Lung (tissue), 12 donors: ENCODE data around the gene SEMA6B. TPM values are rescaled to one million over a fixed set of nuclear protein-coding genes. Genes with fewer than 3 reads are reported as not detected.

Source experiments
- ATAC-seq: fragments of 200-7000 bp; cut with Tn5 transposase; one replicate; pipeline ENCODE4 v1.9.1; 2020; ENCODE audit warnings: moderate number of reproducible peaks; ENCODE audit not compliant: insufficient read depth, low FRiP score
- DNase-seq, 3 donors: peaks; one replicate each; pipeline ENCODE4 v3.0.0-alpha.2; 2013 to 2017
- H3K27ac ChIP-seq, 2 donors: one replicate each; pipeline ENCODE4 v1.5.1; 2013; ENCODE audit warnings: mild to moderate bottlenecking in 2 of 2, moderate library complexity in 2 of 2, control low read depth in 1 of 2, inconsistent platforms in 1 of 2, low read depth in 1 of 2, low read length in 1 of 2
- H3K27me3 ChIP-seq, 3 donors: one replicate each; pipeline ENCODE4 v1.5.1; 2013; ENCODE audit warnings: low read length in 2 of 3; ENCODE audit not compliant: control insufficient read depth in 3 of 3, insufficient read depth in 3 of 3
- H3K36me3 ChIP-seq, 4 donors: one replicate each; pipeline ENCODE4 v1.5.1; 2013; ENCODE audit warnings: low read length in 4 of 4, mild to moderate bottlenecking in 1 of 4, moderate library complexity in 1 of 4; ENCODE audit not compliant: control insufficient read depth in 4 of 4, insufficient read depth in 4 of 4
- H3K4me1 ChIP-seq, 5 donors: one replicate each; pipeline ENCODE4 v1.5.1; 2013; ENCODE audit warnings: low read length in 5 of 5, mild to moderate bottlenecking in 2 of 5, moderate library complexity in 1 of 5; ENCODE audit not compliant: control insufficient read depth in 5 of 5, insufficient read depth in 5 of 5
- H3K4me3 ChIP-seq: one replicate; pipeline ENCODE4 v1.5.1; 2013; ENCODE audit warnings: mild to moderate bottlenecking, control low read depth, moderate library complexity
- H3K9ac ChIP-seq, 2 donors: one replicate each; pipeline ENCODE4 v1.5.1; 2013; ENCODE audit warnings: low read length in 2 of 2, control low read depth in 1 of 2; ENCODE audit not compliant: insufficient read depth in 1 of 2
- H3K9me3 ChIP-seq, 4 donors: one replicate each; pipeline ENCODE4 v1.5.1; 2013; ENCODE audit warnings: low read length in 3 of 4, mild to moderate bottlenecking in 1 of 4, moderate library complexity in 1 of 4; ENCODE audit not compliant: control insufficient read depth in 4 of 4, insufficient read depth in 3 of 4
- WGBS, 2 donors: extraction: QIAGEN DNeasy Blood & Tissue Kit; methylation state at CpG; one replicate each; pipeline ENCODE4 v1.1.7; 2013; 5-methylcytosine and 5-hydroxymethylcytosine counted together
- polyA plus RNA-seq, 2 donors: library from polyadenylated mRNA; stranded (reverse); fragments of 200-250 nt; gene quantifications; one replicate each; pipeline ENCODE4 v1.2.1, GENCODE V29; 2013
- total RNA-seq, 2 donors: library from RNA; depleted of rRNA in 1 of 2; stranded (reverse); fragments of >200 nt in 1 of 2; gene quantifications; one replicate each; pipeline ENCODE4 v1.2.1, GENCODE V29; 2014 to 2021
- TF ChIP-seq, protein P1 (sequence below): IDR thresholded peaks from 2 replicates; pipeline ENCODE4 v1.5.1; 2012; ENCODE audit warnings: mild to moderate bottlenecking; ENCODE audit errors: control extremely low read depth, extremely low read depth
- donor health status: control.
- donor health status: control.
- donor health status: Bipolar disorder and iron deficiency.
- donor health status: healthy.
- donor health status: DM: yes; HTN: yes; CAD: no.

Gene SEMA6B
- total and polyA plus RNA-seq, 4 donors = 3.2 to 38.5 (median 20.1) TPM

DNA sequence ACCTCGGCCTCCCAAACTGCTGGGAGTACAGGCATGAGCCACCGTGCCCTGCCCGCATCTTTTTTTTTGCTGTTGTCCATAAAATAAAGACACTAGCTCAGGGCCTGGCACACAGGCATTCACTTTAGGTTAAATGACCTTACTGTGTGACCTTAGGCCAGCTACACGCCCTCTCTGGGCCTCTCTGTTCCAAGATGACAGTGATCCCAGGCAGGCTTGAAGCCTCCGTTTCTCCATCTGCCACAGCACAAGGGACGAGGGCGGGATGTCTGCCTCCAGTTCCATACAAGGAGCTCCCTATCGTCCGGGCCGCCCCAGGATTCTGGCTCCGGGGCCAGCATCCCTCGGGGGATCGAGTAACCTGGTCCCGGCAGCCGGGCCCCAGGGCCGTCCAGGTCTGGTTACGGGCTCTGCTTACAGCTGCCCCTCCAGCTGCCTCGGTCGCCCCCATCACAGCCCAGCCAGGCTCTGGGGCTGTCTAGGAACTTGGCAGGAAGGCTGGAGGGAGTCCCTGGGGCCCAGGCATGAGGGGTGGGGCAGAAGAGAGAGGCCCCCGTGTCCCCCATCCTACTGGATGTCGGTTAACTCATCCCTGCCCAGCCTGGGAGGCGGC, 11.9 kb upstream of the SEMA6B start:
- TF ChIP-seq, protein P1, sequence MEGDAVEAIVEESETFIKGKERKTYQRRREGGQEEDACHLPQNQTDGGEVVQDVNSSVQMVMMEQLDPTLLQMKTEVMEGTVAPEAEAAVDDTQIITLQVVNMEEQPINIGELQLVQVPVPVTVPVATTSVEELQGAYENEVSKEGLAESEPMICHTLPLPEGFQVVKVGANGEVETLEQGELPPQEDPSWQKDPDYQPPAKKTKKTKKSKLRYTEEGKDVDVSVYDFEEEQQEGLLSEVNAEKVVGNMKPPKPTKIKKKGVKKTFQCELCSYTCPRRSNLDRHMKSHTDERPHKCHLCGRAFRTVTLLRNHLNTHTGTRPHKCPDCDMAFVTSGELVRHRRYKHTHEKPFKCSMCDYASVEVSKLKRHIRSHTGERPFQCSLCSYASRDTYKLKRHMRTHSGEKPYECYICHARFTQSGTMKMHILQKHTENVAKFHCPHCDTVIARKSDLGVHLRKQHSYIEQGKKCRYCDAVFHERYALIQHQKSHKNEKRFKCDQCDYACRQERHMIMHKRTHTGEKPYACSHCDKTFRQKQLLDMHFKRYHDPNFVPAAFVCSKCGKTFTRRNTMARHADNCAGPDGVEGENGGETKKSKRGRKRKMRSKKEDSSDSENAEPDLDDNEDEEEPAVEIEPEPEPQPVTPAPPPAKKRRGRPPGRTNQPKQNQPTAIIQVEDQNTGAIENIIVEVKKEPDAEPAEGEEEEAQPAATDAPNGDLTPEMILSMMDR = no peak
- Histone ChIP-seq H3K27me3 (peaks cover 2 to 4% (median 3%) of the 10 kb centered on the region in 3 donors), H3K9ac (no peak overlapping the region), H3K9me3 (peaks cover 0 to 2% (median 0%) of the 10 kb centered on the region in 4 donors), H3K4me3 (no peak overlapping the region), H3K36me3 (no peaks in the 10 kb centered on the region), H3K27ac (no peak overlapping the region), H3K4me1 (peaks cover 0 to 3% (median 0%) of the 10 kb centered on the region in 5 donors)
- DNase-seq (no peak), ATAC-seq (no peak)
- WGBS, 2 donors = 69 to 75% methylated on average over 21 to 22 of the region's 22 CpGs

DNA sequence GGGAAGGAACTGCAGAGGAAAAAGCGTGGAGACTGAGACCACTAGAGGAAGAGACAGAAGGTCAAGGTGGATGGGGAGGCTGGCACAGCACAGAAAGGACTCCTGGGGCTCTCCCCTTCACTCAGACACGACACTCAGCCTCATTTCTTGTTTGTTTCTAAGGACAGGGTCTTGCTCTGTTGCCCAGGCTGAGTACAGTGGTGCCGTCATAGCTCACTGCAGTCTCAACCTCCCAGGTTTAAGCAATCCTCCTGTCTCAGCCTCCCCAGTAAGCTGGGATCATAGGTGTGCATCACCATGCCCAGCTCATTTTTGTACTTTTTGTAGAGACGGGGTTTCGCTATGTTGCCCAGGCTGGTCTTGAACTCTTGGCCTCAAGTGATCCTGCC, 11.4 kb upstream of the SEMA6B start:
- Histone ChIP-seq H3K27ac (no peak overlapping the region), H3K4me1 (peaks cover 0 to 3% (median 0%) of the 10 kb centered on the region in 5 donors), H3K27me3 (peaks cover 2 to 6% (median 3%) of the 10 kb centered on the region in 3 donors), H3K9ac (no peak overlapping the region), H3K36me3 (no peaks in the 10 kb centered on the region), H3K4me3 (no peak overlapping the region), H3K9me3 (no peaks in the 10 kb centered on the region)
- TF ChIP-seq, protein P1 = no peak
- no peak for DNase-seq
- ATAC-seq = no peak
- 85 to 87% methylated on average over 5 of the region's 5 CpGs for WGBS, 2 donors

DNA sequence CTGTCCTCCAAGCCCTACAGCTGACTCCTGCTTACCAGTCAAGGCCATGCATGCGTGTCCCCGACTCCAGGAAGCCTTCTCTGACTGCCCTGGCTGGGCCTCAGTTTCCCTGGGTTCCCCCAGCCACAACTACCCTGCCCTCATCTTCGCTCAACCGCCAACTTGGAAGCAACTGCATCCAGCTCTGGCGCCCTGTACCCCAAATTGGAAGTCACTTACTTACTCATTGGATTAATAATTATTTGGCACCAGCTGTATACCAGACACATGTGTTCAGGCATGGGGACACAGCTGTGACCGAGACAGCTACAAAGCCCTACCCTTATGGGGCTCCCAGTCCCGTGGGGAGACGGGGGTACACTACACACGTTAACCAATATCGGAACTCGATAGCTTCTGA, 10.9 kb upstream of the SEMA6B start:
- no peak for ATAC-seq
- DNase-seq = no peak
- Histone ChIP-seq H3K36me3 (no peaks in the 10 kb centered on the region), H3K9me3 (no peaks in the 10 kb centered on the region), H3K9ac (no peak overlapping the region), H3K27me3 (peaks cover 2 to 6% (median 3%) of the 10 kb centered on the region in 3 donors), H3K4me1 (peaks cover 0 to 1% (median 0%) of the 10 kb centered on the region in 5 donors), H3K27ac (no peak overlapping the region), H3K4me3 (no peak overlapping the region)
- TF ChIP-seq, protein P1 = no peak
- WGBS, 2 donors = 86 to 90% methylated on average over 11 of the region's 11 CpGs

DNA sequence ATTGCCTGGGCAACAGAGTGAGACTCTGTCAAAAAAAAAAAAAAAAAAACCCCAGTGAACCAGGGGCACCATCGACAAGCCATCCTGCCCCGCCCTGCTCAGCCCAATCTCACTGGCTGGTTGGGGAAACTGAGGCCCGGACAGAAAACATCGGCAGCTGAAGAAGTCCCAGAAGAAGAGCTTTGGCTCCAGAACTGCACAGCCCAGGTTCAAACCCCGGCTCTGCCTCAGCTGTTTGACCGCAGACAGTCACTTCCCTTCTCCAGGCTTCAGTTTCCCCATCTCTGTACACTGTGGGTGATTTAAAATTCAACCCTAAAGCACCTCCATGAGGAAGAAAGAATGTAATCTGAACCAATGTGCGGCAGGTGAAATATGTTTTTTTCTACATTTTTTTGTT, 9.4 kb upstream of the SEMA6B start:
- H3K9ac ChIP-seq = no peak overlapping the region
- H3K36me3 ChIP-seq = no peaks in the 10 kb centered on the region
- H3K27me3 ChIP-seq = peaks cover 0 to 6% (median 3%) of the 10 kb centered on the region in 3 donors
- DNase-seq (no peak), ATAC-seq (no peak)
- no peaks in the 10 kb centered on the region for H3K4me1 ChIP-seq
- 55 to 70% methylated on average over 7 of the region's 7 CpGs for WGBS, 2 donors
- no peak overlapping the region for H3K27ac ChIP-seq
- H3K9me3 ChIP-seq = no peaks in the 10 kb centered on the region
- H3K4me3 ChIP-seq = no peak overlapping the region
- TF ChIP-seq, protein P1 = no peak
